IMR-90 (cell line): ENCODE measurements around the gene CKAP2L.

Experiments used
- CTCF ChIP-seq: conservative IDR thresholded peaks from 2 replicates; pipeline ENCODE4 v1.5.1; 2012; ENCODE audit warnings: mild to moderate bottlenecking, low read depth, low read length, improper control_type of control experiment
- MAZ ChIP-seq: IDR thresholded peaks from 2 replicates; pipeline ENCODE4 v1.6.1; 2012; ENCODE audit warnings: low read depth, mild to moderate bottlenecking, low read length, improper control_type of control experiment, moderate library complexity, borderline replicate concordance
- NFE2L2 ChIP-seq: fragments of 150-350 bp; IDR thresholded peaks from 2 replicates; pipeline ENCODE4 v1.6.1; 2016; ENCODE audit warnings: low read depth, mild to moderate bottlenecking, low read length
- POLR2A ChIP-seq: IDR thresholded peaks from 2 replicates; pipeline ENCODE4 v1.6.1; 2012; ENCODE audit warnings: mild to moderate bottlenecking, low read depth, low read length
- RCOR1 ChIP-seq: IDR thresholded peaks from 2 replicates; pipeline ENCODE4 v1.6.1; 2012; ENCODE audit warnings: mild to moderate bottlenecking, low read length, improper control_type of control experiment; ENCODE audit not compliant: insufficient replicate concordance
- RFX5 ChIP-seq: IDR thresholded peaks from 2 replicates; pipeline ENCODE4 v1.8.0; 2012; ENCODE audit warnings: low read depth, mild to moderate bottlenecking, low read length, moderate library complexity

- TF ChIP-seq POLR2A = no peak; the same call in 1 of the 2 replicates
- no peak for TF ChIP-seq CTCF
- 0 out of 2 replicates have a peak, but pooled peaks have one; percentile 24 for TF ChIP-seq RFX5
- TF ChIP-seq NFE2L2 = peak; percentile 93
- TF ChIP-seq MAZ = no peak; the same call in 1 of the 2 replicates
- peak; percentile 86 for TF ChIP-seq RCOR1
These were observed 71.9 kb downstream of the CKAP2L start for GRCh38 chr2:112692495-112692911.
